H1 (cell line): ENCODE measurements around the gene DCUN1D2. TPM values are rescaled to one million over a fixed set of nuclear protein-coding genes. Genes with fewer than 3 reads are reported as not detected.

Experiments
- BACH1 ChIP-seq: IDR thresholded peaks from 2 replicates; pipeline ENCODE4 v1.6.1; 2012; ENCODE audit warnings: low read length, improper control_type of control experiment
- EGR1 ChIP-seq: IDR thresholded peaks from 2 replicates; pipeline ENCODE4 v1.6.1; 2011; ENCODE audit warnings: low read depth, low read length, borderline replicate concordance
- EP300 ChIP-seq, 2 experiments: IDR thresholded peaks; 1 replicate in 1 of 2; 2 replicates in 1 of 2; pipeline ENCODE4 v1.6.1; 2011 to 2012; ENCODE audit warnings: low read depth in 2 of 2, low read length in 2 of 2, mild to moderate bottlenecking in 2 of 2, borderline replicate concordance in 1 of 2, inconsistent platforms in 1 of 2, moderate library complexity in 1 of 2
- HDAC2 ChIP-seq, 2 experiments: fragments of 300-600 bp in 1 of 2; sonication (generic) in 1 of 2; IDR thresholded peaks; 2 replicates each; pipeline ENCODE4 v1.6.1; 2011 to 2012; ENCODE audit warnings: low read depth in 2 of 2, low read length in 2 of 2, mild to moderate bottlenecking in 2 of 2, moderate library complexity in 2 of 2, borderline replicate concordance in 1 of 2, inconsistent platforms in 1 of 2
- KDM1A ChIP-seq: fragments of 200-600, 300-600 bp; sonication (generic); IDR thresholded peaks from 2 replicates; pipeline ENCODE4 v1.7.1; 2016; ENCODE audit warnings: mild to moderate bottlenecking, low read length, borderline replicate concordance
- NRF1 ChIP-seq: IDR thresholded peaks from 2 replicates; pipeline ENCODE4 v1.6.1; 2011; ENCODE audit warnings: mild to moderate bottlenecking, low read depth, low read length, improper control_type of control experiment
- POLR2AphosphoS5 ChIP-seq: IDR thresholded peaks from 2 replicates; pipeline ENCODE4 v1.6.1; 2011; ENCODE audit warnings: low read depth, low read length
- SRF ChIP-seq: IDR thresholded peaks from 2 replicates; pipeline ENCODE4 v1.6.1; 2011; ENCODE audit warnings: mild to moderate bottlenecking, low read depth, low read length, moderate library complexity
- polyA plus RNA-seq, 7 experiments: library from polyadenylated mRNA; depleted of rRNA in 3 of 7; stranded (reverse) in 5 of 7; unstranded in 2 of 7; fragments of >200 nt in 5 of 7; fragments of 200-250 nt in 2 of 7; gene quantifications; 1 replicate in 5 of 7; 2 replicates in 1 of 7; 4 replicates in 1 of 7; pipeline versions ENCODE4 v1.2.1 to v1.2.3, GENCODE V29; 2011 to 2013; ENCODE audit warnings: missing spikeins in 2 of 7, mixed read lengths in 2 of 7
- total RNA-seq: library from RNA; stranded (reverse); fragmentation: NEBNext Ultra II Directional; extraction: Animal tissue kit (Norgen Biotek cat#: 25700); gene quantifications from 2 replicates; pipeline ENCODE4 v1.2.1, GENCODE V29; 2021

DCUN1D2 gene
- total and polyA plus RNA-seq, 2 of the 8 experiments (the other 6 are each of a cell fraction or from before 2014, with no cell fraction given) = 19.5 to 35.3 TPM

DNA sequence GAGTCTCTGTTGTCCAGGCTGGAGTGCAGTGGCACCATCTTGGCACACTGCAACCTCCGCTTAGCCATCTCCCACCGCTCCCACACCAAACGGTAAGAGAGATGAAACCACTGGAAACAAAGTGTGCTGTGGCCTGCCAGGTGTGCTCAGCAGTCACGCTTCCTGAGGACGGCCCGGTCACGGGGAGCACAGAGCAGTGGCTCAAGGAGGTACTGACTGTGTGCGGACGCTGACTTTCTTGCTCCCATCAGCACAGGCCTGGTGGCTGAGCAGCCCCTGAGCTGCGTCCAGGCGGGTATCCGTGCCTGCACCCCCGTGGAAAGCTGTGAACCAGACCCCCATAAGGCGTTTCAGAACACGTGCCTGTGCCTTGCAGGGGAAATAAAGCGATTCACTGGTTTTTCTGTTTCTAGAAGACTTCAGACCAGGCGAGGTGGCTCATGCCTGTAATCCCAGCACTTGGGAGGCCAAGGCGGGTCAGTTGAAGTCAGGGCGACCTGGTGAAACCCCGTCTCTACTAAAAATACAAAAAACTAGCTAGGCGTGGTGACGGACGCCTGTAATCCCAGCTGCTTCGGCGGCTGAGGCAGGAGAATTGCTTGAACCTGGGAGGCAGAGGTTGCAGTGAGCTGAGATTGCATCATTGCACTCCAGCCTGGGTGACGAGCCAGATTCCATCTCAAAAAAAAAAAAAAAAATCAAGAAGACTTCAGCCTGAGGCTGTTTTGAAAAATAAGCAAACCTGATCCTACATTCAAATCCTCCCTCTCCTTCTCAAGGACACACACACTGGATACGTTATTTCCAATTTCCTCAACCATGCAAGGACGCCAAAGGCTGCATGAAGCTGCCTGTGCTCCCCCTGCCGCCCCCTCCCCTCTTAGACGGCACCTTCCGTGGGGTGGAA lies 62.7 kb downstream of the DCUN1D2 start (continued):
- no peak for TF ChIP-seq POLR2AphosphoS5
- TF ChIP-seq EGR1 = no peak
- TF ChIP-seq NRF1 = no peak
- no peak for TF ChIP-seq HDAC2 (IDR thresholded peaks at IDR 0.05; ENCODE audit: borderline replicate concordance in 1 of 2, low read depth in 2 of 2, low read length in 2 of 2)
- TF ChIP-seq KDM1A = no peak
- TF ChIP-seq EP300 (IDR thresholded peaks at IDR 0.05; ENCODE audit: borderline replicate concordance in 1 of 2, low read depth in 2 of 2, low read length in 2 of 2) = no peak
- TF ChIP-seq SRF = no peak
- TF ChIP-seq BACH1 = no peak
